GM21737 (cell line): Measurements from ENCODE around the gene ASCL5.

Experiments
- ATAC-seq: cut with Tn5 transposase; IDR thresholded peaks from one replicate; pipeline ENCODE4 v1.9.1; 2021; ENCODE audit warnings: mild to moderate bottlenecking, moderate library complexity; ENCODE audit not compliant: unreplicated experiment

ASCL5 gene

DNA sequence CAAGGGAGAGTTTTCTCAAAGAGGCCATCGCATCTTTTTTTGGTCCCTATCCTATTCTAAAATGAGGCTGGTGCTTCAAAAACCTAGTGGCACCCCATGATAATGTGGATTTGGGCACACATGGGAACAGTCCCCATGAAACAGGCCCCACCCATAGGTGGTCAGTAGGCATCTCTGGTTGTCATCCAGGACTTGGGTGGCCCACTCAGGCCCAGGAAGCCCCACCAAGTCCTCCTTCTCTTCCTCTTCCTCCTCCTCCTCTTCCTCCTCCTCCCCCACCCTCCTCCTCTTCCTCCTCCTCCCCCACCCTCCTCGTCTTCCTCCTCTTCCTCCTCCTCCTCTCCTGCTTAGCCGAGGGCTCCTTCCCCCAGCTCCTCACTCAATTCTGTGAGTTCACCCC, 15.3 kb downstream of the ASCL5 start:
- no peak for ATAC-seq

DNA sequence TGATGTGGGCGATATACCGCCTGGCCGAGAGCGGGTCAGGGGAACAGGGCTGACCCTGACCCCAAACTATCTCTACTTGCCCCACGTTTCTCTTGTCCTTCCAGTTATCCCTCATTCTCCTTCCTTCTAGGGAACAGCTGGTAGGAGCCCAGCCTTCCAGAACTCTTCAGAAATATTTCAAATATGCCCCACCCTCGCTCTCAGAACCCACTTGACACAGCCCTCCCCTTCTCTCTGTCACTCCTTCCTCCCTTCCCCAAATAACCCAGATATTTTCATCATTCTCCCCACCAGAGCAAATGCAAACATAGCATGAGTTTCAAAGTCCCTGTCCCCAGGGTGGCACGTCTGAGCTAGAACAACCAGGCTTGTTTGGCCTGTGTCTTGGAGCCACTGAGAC, 15.8 kb downstream of the ASCL5 start:
- ATAC-seq: no peak

DNA sequence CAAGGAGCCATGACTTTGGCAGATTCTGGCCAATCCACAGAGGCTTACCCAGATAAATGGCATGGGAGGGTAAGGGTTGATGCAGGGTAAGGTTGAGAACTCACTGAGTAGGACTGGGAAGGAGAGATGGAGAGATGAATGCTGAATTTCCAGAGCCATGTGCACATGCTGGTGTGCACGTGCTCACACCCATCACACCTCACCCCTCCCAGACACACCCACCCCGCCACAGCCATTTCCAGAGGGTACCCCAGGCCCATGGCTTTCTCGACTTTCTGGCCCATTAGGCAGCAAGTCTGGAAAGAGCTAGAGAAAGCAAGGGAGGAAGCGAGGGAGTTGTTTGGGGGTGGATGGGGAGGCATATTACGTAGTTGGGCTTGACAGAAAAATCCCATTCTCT, 16.4 kb downstream of the ASCL5 start:
- ATAC-seq: no peak

DNA sequence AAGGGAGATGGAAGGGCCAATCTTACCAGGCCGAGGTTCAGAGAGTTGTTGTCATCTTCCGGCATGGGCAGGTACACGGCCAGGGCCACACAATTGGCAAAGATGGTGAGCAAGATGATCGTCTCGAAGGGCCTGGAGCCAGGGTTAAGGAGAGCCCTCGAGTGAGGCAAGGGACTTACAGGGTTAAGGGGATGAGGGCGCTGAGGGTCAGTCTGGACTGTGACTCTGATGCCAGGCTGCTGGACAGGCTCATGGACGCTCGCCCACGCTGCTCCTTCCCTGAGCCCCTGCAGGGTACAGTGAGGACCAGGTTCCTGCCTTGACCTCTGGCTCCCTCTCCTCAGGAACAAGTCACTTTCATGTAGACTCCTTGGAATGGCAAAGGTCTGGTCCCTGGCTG, 16.8 kb downstream of the ASCL5 start:
- ATAC-seq: no peak

DNA sequence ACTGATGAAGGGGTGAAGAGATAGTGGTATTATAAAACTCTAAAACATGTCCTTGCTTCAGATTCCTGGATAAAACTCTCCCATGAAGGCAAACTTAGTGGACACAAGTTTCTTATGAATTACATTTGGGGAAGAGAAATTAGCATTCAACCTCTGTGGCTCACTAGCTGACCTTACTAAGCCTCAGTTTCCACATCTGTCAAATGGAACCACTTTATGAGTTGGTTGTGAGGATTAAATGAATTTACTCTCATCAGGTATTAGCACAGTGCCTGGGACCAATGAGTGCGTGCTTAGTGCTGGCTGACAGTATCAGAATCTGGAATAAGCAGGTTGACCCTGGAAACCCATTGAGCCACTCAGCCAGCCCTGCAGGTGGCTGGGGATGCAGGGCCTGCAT, 17.3 kb downstream of the ASCL5 start:
- ATAC-seq: no peak

DNA sequence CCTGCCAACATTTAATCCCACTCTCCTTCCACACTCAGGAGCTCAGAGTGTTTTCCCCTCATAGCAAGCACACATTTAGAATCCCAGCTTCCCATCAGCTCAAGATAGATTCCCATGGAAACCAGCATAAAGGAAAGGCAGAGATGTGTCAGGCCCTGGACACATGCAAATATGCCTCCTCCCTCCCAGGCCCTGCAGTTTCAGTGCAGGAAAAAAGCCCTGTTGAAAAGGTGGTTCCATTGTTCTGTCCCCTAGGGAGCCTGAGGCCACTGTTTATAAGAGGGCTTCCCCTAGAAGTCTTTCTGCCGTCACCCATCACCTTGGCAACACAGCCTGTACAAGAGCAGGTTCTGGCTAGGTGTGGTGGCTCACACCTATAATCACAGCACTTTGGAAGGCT, 18.4 kb downstream of the ASCL5 start:
- ATAC-seq: no peak

DNA sequence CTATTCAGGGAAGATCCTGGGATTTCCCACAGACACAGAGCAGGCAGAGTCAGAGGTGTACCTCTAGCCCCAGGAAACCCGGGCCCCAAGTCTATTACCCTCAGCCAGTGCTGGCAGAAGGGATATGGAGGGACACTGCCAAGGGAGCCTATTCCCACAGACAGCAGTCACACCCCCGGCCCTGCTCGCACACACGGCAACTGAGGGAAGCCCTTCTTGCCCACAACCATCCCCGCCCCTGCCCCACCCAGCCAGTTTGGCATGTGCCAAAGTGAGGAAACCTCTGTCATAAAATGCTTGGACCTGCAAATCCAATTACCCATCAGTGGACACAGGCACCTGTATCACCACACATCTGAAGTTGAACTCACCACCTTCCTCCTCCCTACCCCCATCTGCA, 21.3 kb downstream of the ASCL5 start:
- no peak for ATAC-seq

DNA sequence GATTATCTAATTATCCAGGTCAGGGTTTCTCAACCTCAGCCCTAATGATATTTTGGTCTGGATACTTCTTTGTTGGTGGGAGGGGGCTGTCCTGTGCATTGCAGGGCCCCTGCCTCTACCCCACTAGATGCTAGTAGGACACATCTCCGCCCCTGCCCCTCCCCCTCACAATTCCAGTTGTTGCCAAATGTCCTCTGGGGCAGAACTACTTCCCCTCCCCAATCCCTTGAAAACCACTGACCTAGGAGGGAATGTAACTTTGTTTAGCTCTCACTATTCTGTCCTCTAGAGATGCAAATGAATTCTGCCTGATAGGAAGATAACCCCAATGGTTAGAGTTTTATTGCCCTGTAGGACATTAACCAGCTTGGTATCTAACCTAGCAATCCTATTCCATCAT, 22.8 kb downstream of the ASCL5 start:
- ATAC-seq: no peak

DNA sequence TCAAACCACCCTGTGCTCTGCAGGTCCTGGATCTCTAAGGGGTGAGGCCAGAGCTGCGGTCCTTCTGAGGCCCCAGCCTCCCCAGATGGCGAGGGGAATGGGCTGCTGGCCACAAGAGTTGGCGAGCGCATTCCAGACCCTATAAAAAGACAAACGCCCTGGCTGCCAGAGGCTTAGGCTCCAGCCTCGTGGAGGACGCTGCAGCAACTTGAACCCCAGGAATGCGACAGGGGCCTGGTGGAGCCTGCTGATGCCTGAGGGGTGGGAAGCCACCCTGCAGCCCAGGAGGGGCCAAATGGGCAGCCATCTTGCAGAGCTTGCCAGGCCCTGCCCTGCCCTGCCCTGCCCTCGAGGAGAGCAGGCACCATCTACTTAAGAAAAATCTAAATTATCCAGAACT, 23.3 kb downstream of the ASCL5 start:
- no peak for ATAC-seq

DNA sequence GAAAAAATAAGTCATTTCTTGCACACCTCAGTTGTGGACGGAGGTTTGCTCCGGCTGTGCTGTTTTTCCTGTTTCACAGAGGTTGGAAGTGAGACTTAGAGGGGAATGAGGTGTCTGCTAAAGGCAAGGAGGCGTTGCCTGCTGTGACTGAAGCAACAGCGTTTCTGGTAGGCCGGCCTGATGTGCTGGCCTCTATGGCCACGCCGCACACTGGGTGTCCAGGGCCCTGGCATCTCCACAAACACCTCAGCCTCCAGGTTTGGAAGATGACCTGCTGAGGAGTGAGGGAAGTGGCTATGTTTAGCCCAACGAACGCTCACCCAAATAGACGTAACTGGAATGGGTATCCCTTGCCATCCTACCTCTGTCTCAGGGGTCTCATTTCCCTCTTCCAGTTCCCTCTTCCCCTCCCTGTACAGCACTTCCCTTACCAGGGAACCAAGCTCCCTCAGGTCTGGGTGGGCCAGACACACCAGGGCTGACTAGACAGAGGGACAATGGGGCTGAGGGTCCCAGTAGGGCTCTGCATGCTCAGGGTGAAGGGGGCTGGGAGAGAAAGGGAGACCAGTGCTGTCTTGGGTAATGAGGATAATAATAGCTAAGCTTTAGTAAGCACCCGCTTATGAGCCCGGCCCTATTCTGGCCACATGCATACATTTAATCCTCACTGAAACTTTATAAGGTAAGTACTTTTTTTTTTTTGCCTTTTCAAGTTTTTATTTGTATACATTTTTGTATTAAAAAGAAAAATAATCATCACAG, 26.6 kb downstream of the ASCL5 start:
- no peak for ATAC-seq

DNA sequence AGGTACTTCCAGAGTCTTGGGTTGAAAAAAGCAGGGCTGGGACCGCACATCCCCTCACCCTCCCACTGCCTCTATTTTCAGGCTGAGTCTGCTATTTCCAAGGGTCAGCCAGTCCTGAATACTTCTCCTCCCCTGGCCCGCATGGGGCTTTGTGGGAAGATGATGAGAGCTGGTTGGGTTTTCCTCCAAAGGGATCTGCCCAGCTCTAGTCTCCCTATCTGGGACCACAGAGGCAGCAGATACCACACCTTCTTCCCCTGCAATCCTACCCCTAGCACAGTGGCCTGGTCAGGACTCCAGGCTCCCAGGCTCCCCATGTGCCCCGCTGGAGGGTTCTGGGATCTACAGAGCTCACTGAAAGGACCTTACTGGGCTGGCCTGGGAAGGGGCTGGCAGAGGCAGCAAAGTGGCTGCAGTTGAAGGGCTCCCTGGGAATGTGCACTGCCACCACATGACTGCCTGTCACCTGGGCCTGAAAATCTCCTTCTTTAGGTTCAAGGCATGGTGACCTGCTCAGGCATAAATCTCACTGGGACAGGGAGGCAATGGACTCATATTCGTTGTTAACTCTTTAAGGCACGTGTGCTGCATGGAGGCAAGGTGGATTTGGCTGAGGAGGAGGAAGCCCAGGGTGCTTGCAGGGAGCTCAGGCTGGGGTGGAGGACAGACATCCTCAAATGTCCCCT, 27.8 kb downstream of the ASCL5 start:
- no peak for ATAC-seq

DNA sequence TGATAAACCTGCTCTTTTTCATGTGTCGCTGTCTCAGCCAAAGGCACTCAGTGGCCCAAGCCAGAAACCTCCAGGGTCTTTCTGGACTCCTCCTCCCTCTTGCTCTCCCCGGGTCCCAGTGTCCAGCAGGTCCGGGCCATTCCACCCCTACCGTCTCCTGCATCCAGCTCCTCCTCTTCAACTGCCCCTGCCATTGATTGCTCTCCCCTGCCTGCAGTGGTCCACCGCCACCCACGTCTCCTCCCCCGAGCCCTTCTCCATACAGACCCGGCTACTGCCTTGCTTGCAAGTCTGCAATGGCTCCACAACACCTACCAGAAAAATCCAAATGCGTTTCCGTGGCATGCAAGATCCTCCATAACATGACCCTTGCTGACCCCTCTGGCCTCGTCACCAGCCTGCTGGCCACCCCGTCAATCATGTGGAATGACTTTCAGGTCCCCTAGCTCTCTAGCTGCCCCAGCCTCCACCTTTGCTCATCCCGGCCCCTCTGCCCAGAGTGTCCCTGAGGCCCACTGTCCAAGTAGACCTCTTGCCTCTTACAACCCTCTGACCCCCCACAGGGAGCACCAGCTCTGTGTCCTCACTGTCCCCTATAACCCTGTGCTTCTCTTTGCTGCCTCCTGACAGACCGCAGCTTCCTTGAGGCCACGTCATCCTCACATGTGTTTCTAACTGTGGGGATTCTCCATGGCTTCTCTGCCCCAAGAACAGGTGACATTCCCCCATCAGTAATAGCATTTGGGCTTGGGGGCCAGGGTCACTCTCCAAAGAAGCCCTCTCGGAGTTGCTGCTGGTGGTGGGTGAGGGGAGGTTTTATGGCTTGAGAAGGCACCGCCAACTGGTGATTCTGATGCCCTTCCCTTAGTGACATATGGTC, 29.8 kb downstream of the ASCL5 start:
- ATAC-seq: no peak

DNA sequence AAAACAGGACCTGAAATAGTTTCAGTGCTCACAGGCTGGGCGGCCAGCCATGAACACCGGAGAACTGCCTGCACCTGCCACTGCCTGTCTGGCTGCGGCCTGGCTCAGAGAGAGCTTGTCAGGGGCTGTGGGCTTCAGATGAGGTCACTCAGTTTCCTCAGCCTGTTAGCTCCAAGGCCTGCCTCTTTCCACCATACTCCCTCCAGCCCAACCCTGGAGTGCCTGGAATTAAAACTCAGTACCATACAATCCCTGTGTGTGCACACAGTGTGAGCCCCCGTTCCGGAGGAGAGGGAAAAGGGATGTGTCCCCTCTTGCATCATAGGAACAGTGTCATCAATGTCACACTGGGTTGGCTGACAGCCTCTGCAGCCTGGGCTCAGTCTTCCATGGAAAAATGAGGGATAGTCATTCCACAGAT, 30.9 kb downstream of the ASCL5 start:
- no peak for ATAC-seq

DNA sequence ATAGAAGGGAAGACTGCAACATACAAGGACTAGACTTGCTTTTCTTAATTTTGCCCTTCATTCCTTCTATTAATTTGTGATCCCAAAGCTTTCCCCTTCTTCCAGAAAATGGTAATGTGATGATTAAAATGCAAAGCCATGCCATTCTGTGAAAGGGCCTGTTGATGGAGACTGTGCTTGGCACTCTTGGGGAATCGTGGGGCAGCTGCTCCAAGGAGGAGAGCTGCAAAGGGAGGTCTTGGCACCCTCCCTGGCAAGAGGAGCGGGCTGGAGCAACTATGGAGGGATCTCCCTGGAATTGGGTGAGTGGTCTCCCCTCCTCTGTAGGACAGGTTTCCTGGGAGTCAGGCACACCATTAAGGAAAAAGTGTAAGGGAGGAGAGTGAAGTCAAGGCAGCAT, 31.4 kb downstream of the ASCL5 start:
- no peak for ATAC-seq

DNA sequence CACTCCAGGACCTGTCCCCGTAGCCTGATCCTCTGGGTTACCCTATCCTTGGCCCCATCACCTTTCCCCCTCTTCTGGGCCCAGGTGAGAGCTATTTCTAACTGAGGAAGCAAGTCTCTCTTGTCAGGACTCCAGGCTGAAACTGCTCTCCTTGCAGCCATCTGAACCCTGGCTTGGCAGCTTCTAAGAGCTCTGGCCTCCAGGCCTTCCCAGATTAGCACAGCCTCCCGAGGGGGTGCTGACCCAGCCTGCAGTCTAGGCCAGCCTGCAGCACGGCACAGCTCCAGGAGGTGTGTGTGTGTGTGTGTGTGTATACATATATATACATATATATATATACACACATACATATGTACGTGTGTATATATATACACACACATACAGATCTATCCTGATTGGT, 32.2 kb downstream of the ASCL5 start:
- no peak for ATAC-seq

DNA sequence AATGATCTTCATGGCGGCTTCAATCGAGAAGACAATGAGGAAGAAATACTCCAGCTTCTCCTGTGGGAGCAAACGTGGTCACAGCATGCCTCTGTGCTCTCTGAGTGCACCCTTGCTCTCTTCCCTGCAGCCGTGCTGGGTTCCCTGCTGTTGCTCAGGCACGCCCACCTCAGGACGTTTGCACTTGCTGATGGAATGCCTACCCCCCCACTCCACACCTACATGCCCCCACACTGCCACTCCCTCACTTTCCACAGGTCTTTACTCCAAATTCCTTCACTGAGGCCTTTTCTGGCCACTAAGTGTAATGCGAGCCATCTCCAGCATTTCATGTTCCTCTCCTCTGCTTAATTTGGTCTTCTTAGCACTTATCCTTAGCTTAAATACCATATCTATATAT, 33.0 kb downstream of the ASCL5 start:
- ATAC-seq: no peak

DNA sequence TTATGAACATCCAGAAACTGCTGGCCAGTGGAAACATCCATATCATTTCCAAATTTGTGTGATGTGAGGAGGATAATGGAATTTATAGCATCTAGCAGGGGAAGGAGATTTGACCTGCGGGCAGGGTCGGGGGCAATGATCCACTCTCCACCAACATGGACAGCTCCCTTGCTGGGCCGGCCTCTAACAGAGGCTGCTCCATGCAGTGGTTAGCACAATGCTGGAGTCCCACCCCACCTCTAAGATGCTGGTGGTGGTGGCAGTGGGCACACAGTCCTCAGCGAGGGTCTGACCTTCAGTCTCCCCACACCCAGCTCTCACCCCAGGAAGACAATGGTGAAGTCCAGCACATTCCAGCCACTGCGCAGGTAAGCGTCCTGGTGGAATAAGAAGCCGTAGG, 33.4 kb downstream of the ASCL5 start:
- ATAC-seq: no peak

DNA sequence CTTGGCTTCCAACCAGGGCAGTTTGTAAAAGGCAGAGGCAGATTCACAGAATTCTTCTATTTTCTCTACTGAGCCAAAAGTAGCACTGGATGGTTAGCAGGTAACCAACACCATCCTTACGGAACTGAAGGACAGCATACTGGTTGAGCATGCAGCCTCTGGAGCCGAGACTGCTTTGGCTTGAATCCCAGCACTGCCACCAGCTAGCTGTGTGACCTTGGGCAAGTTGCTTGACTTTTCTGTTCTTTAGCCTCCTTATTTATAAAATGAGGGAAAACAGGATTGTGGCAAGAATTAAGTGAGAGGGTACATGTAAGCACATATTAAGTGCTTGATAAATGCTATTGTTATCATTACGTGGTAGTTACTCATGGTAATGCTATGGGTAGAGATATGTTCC, 34.2 kb downstream of the ASCL5 start:
- no peak for ATAC-seq

DNA sequence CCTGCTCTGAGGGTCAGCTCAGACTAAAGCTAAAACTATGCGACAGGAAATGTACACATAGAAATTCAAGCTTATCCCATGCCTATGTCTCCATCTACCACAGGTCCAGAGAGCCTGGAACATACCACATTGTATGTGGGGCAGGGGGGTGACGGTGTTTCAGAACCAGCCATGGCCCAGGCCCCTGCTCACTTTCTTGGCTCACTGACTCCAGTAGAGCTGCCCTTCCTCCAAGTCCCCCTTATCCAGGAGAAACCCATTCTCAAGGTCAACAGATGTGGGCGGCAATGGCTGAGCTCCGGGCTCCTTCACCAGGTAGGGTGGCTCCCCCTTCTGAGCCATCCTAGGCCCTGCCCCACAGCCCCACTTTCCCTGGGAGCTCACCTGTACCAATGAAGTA, 35.7 kb downstream of the ASCL5 start:
- ATAC-seq: no peak

DNA sequence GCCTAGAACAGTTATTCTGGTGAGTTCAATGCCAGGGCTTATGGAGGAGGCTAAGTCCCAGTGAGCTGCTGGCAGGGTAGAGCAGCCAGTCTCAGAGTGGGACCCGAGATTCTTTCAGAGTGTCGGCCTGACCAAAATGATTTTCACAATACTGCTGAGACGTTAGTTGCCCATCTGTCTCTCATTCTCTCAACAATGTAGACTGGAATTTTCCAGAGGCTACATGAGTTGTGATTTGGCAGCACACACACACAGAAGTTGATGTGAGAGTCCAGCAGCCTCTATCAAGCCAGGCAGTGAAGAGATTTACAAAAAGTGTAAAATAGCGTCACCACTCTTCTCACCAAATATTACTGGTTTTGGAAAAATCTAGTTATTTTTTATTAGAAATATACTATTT, 36.4 kb downstream of the ASCL5 start:
- ATAC-seq: no peak

DNA sequence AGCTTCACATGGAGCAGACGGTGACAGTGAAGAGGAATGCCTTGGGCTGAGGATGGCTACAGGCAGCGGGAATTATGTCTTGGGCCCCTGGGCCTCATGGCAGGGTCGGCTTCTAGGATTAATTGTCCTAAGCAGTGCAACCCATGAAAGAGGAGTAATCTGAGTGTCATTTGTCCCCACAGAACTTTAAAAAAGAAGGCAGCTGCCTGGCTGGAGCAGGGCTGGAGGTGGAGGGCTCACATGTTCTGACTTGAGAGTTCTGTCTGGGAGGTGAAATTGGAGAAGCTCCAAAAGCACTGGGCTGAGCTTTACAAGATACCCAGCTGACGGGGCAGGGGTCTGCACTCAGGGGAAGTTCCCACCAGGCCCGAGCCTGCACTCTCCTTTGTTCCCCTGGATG, 37.4 kb downstream of the ASCL5 start:
- no peak for ATAC-seq
